Right forelimb (tissue), 1 donor: Measurements from ENCODE around the gene CCDC158.

Source experiments
- DNase-seq: peaks from one replicate; pipeline ENCODE4 v3.0.0-alpha.2; 2018

The CCDC158 gene

GRCh38 chr4:76276813-76277212 lies 144.1 kb downstream of the CCDC158 start:
- no peak for DNase-seq

GRCh38 chr4:76275486-76276124 lies 145.3 kb downstream of the CCDC158 start:
- DNase-seq: no peak

- no peak for DNase-seq
Measured at GRCh38 chr4:76272999-76273398, 147.9 kb downstream of the CCDC158 start.

GRCh38 chr4:76272582-76272981 lies 148.4 kb downstream of the CCDC158 start:
- no peak for DNase-seq

GRCh38 chr4:76272073-76272472 lies 148.9 kb downstream of the CCDC158 start:
- no peak for DNase-seq

- no peak for DNase-seq
Measured at GRCh38 chr4:76271248-76271647, 149.7 kb downstream of the CCDC158 start.

GRCh38 chr4:76270244-76271175 lies 150.4 kb downstream of the CCDC158 start:
- no peak for DNase-seq

GRCh38 chr4:76267811-76268210 lies 153.1 kb downstream of the CCDC158 start:
- DNase-seq: no peak

- DNase-seq: no peak
Measured at GRCh38 chr4:76266627-76267026, 154.3 kb downstream of the CCDC158 start.

- no peak for DNase-seq
Measured at GRCh38 chr4:76265631-76266218, 155.2 kb downstream of the CCDC158 start.
